ENCODE results near the gene PITX2. TPM values are rescaled to one million over a fixed set of nuclear protein-coding genes. Genes with fewer than 3 reads are reported as not detected.

The PITX2 gene
- total and polyA plus RNA-seq, 2 of the 13 experiments (the other 11 are each of a cell fraction or from before 2014, with no cell fraction given) = not detected

DNA sequence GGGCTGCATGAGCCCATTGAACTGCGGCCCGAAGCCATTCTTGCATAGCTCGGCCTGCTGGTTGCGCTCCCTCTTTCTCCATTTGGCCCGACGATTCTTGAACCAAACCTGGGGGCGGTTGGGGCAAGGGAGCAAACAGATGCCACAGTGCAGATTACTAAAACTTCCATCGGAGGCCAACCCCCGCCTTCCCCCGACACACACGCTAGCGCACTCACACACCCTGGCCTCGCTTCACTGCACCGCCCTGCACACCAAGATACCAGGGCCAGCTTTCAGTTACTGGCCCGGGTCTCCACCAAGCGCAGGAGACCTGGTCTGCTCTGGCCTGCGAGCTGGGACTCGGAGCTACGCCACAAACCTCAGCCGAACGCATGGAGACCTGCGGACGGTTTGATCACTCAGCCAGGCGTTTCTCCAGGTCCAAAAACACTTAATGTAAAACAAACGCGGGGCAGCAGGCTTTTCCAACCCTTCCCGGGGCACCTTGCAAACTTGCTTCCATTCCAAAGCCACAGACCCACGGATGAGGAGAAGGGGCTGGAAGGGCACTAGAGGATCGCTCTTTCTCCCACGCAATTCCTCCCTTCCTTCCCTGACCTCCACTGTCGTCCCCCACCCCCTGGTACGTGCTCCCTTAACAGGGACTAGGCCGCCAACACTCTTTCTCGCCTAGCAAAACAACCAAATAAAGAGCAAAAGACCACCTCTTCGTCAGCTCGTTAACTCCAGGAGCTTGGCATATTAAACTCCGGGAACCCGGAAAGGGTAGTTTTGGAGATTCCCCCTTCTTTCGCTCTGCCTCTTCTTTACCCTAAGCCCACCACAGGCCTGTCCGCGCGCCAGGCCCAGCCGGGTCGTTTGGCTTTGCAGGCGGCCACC, 4.1 kb downstream of the PITX2 start:
- Histone ChIP-seq H3K4me2 (ENCODE audit: low read depth, low read length) (no peak overlapping the region), H3K4me1 (ENCODE audit: insufficient read depth, low read length) (0 out of 2 replicates have a peak, but pooled peaks cover 12% of the 10 kb centered on the region), H3K4me3 (replicated peaks in 1 of 3; ENCODE audit: insufficient read depth in 1 of 3, low read depth in 2 of 3, low read length in 3 of 3) (no peak overlapping the region), H4K20me1 (ENCODE audit: insufficient read depth, low read length) (no peaks in the 10 kb centered on the region), H3K9me3 (ENCODE audit: low read length) (no peaks in the 10 kb centered on the region), H3K9ac (ENCODE audit: insufficient read depth, low read depth, low read length) (no peak overlapping the region), H3K36me3 (replicated peaks in 1 of 2; ENCODE audit: control insufficient read depth in 1 of 2, insufficient read depth in 2 of 2, low read length in 2 of 2) (no peaks in the 10 kb centered on the region), H3K27ac (ENCODE audit: extremely low read length, insufficient read depth, low read length) (no peak overlapping the region), H3K27me3 (ENCODE audit: control insufficient read depth in 1 of 2, insufficient read depth in 2 of 2, low read length in 2 of 2) (peaks cover 3 to 66% of the 10 kb centered on the region in 2 experiments), H2AFZ (ENCODE audit: low read length) (no peak overlapping the region), H3K79me2 (ENCODE audit: insufficient read depth, low read length) (no peaks in the 10 kb centered on the region)
- ChIA-PET CTCF (ENCODE audit: low intra/inter-chr PET ratio, low total read pairs) (no interaction called here), POLR2A (no interaction called here)
- in situ Hi-C loops (cut with HindIII; ENCODE audit: extremely low pct_ligation_motif_present, low pct_unique_long_range_greater_than_20kb) (no loop called here), intact Hi-C loops (cut with micrococcal nuclease; ENCODE audit: unreplicated experiment) (no loop called here)
- FAIRE-seq (no peak), ATAC-seq (no peak), DNase-seq (ENCODE audit: low spot score) (no peak)
- BruUV-seq (replicated peaks) = no TSS peak
- 71% methylated on average over 36 of the region's 45 CpGs for WGBS (ENCODE audit: low lambda C conversion rate)
- TF ChIP-seq NFRKB (IDR thresholded peaks at IDR 0.05) = no peak
- TF ChIP-seq, protein P1, sequence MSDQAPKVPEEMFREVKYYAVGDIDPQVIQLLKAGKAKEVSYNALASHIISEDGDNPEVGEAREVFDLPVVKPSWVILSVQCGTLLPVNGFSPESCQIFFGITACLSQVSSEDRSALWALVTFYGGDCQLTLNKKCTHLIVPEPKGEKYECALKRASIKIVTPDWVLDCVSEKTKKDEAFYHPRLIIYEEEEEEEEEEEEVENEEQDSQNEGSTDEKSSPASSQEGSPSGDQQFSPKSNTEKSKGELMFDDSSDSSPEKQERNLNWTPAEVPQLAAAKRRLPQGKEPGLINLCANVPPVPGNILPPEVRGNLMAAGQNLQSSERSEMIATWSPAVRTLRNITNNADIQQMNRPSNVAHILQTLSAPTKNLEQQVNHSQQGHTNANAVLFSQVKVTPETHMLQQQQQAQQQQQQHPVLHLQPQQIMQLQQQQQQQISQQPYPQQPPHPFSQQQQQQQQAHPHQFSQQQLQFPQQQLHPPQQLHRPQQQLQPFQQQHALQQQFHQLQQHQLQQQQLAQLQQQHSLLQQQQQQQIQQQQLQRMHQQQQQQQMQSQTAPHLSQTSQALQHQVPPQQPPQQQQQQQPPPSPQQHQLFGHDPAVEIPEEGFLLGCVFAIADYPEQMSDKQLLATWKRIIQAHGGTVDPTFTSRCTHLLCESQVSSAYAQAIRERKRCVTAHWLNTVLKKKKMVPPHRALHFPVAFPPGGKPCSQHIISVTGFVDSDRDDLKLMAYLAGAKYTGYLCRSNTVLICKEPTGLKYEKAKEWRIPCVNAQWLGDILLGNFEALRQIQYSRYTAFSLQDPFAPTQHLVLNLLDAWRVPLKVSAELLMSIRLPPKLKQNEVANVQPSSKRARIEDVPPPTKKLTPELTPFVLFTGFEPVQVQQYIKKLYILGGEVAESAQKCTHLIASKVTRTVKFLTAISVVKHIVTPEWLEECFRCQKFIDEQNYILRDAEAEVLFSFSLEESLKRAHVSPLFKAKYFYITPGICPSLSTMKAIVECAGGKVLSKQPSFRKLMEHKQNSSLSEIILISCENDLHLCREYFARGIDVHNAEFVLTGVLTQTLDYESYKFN (CRISPR knock-in tag; conservative IDR thresholded peaks at IDR 0.05) = no peak
- TF ChIP-seq ZNF337 (CRISPR knock-in tag; IDR thresholded peaks at IDR 0.05; ENCODE audit: borderline replicate concordance, low read depth) = no peak
- no peak for TF ChIP-seq HMGA1 (CRISPR knock-in tag; conservative IDR thresholded peaks at IDR 0.05)
- TF ChIP-seq PHF5A (CRISPR knock-in tag; IDR thresholded peaks at IDR 0.05; ENCODE audit: low read depth, unreplicated experiment) = no peak
- no peak for TF ChIP-seq GTF2F1 (IDR thresholded peaks at IDR 0.05; ENCODE audit: low read length)
- no peak for TF ChIP-seq PITX1 (CRISPR knock-in tag; IDR thresholded peaks at IDR 0.05)
- no peak for TF ChIP-seq HNF4A (CRISPR knock-in tag; IDR thresholded peaks at IDR 0.05)
- TF ChIP-seq ZNF550 (CRISPR knock-in tag; IDR thresholded peaks at IDR 0.05; ENCODE audit: borderline replicate concordance) = no peak
- TF ChIP-seq NPAS2 (CRISPR knock-in tag; IDR thresholded peaks at IDR 0.05; ENCODE audit: borderline replicate concordance) = no peak
- TF ChIP-seq, protein P2, sequence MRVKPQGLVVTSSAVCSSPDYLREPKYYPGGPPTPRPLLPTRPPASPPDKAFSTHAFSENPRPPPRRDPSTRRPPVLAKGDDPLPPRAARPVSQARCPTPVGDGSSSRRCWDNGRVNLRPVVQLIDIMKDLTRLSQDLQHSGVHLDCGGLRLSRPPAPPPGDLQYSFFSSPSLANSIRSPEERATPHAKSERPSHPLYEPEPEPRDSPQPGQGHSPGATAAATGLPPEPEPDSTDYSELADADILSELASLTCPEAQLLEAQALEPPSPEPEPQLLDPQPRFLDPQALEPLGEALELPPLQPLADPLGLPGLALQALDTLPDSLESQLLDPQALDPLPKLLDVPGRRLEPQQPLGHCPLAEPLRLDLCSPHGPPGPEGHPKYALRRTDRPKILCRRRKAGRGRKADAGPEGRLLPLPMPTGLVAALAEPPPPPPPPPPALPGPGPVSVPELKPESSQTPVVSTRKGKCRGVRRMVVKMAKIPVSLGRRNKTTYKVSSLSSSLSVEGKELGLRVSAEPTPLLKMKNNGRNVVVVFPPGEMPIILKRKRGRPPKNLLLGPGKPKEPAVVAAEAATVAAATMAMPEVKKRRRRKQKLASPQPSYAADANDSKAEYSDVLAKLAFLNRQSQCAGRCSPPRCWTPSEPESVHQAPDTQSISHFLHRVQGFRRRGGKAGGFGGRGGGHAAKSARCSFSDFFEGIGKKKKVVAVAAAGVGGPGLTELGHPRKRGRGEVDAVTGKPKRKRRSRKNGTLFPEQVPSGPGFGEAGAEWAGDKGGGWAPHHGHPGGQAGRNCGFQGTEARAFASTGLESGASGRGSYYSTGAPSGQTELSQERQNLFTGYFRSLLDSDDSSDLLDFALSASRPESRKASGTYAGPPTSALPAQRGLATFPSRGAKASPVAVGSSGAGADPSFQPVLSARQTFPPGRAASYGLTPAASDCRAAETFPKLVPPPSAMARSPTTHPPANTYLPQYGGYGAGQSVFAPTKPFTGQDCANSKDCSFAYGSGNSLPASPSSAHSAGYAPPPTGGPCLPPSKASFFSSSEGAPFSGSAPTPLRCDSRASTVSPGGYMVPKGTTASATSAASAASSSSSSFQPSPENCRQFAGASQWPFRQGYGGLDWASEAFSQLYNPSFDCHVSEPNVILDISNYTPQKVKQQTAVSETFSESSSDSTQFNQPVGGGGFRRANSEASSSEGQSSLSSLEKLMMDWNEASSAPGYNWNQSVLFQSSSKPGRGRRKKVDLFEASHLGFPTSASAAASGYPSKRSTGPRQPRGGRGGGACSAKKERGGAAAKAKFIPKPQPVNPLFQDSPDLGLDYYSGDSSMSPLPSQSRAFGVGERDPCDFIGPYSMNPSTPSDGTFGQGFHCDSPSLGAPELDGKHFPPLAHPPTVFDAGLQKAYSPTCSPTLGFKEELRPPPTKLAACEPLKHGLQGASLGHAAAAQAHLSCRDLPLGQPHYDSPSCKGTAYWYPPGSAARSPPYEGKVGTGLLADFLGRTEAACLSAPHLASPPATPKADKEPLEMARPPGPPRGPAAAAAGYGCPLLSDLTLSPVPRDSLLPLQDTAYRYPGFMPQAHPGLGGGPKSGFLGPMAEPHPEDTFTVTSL (CRISPR knock-in tag; IDR thresholded peaks at IDR 0.05; ENCODE audit: borderline replicate concordance) = no peak
- no peak for TF ChIP-seq KDM4B (CRISPR knock-in tag; IDR thresholded peaks at IDR 0.05)
- TF ChIP-seq ZFP1 (CRISPR knock-in tag; IDR thresholded peaks at IDR 0.05) = no peak
- TF ChIP-seq SP5 (CRISPR knock-in tag; IDR thresholded peaks at IDR 0.05; ENCODE audit: borderline replicate concordance, low read depth) = no peak
- TF ChIP-seq ZNF678 (CRISPR knock-in tag; IDR thresholded peaks at IDR 0.05) = no peak
- no peak for TF ChIP-seq MYNN (CRISPR knock-in tag; IDR thresholded peaks at IDR 0.05; ENCODE audit: low read depth)
- TF ChIP-seq ZNF451 (CRISPR knock-in tag; IDR thresholded peaks at IDR 0.05) = no peak
